Smooth muscle cell (in vitro differentiated cells): Measurements from ENCODE around the gene RSKR. TPM values are rescaled to one million over a fixed set of nuclear protein-coding genes. Genes with fewer than 3 reads are reported as not detected.
A peak's percentile ranks its signal among the peaks of the same experiment; 100 is the strongest.
"Not testable (repeated sequence)": the region's sequence is repeated elsewhere in the genome, so short reads cannot be mapped to it uniquely, and the experiment has no call there.

Experiments used
- DNase-seq: peaks from one replicate; lab custom pipeline; 2025; ENCODE audit not compliant: unreplicated experiment; lab: John Stamatoyannopoulos, UW
- H2AFZ ChIP-seq: fragments of 200-600 bp; sonication (generic); 2 replicates; pipeline ENCODE4 v1.6.0; 2016; ENCODE audit warnings: antibody characterized with exemption, low read depth, mild to moderate bottlenecking
- H3F3A ChIP-seq: fragments of 200-600 bp; sonication (generic); 2 replicates; pipeline ENCODE4 v1.6.0; 2017; ENCODE audit warnings: antibody characterized with exemption, low read depth
- H3K27ac ChIP-seq: fragments of 200-600 bp; sonication (generic); 2 replicates; pipeline ENCODE4 v1.5.1; 2016; ENCODE audit warnings: low read depth, mild to moderate bottlenecking
- H3K27me3 ChIP-seq: fragments of 200-600 bp; sonication (generic); 2 replicates; pipeline ENCODE4 v1.6.1; 2016; ENCODE audit warnings: low read depth, mild to moderate bottlenecking
- H3K36me3 ChIP-seq: fragments of 200-600 bp; sonication (generic); 2 replicates; pipeline ENCODE4 v1.5.1; 2016; ENCODE audit warnings: low read depth
- H3K4me1 ChIP-seq: fragments of 200-600 bp; sonication (generic); 2 replicates; pipeline ENCODE4 v1.5.1; 2016; ENCODE audit warnings: low read depth
- H3K4me2 ChIP-seq: fragments of 200-600 bp; sonication (generic); 2 replicates; pipeline ENCODE4 v1.6.0; 2016; ENCODE audit warnings: mild to moderate bottlenecking
- H3K4me3 ChIP-seq: fragments of 200-600 bp; sonication (generic); 2 replicates; pipeline ENCODE4 v1.5.1; 2016; ENCODE audit warnings: mild to moderate bottlenecking
- H3K79me2 ChIP-seq: fragments of 200-600 bp; sonication (generic); 2 replicates; pipeline ENCODE4 v1.6.0; 2016; ENCODE audit warnings: low read depth, mild to moderate bottlenecking
- H3K9ac ChIP-seq: fragments of 200-600 bp; sonication (generic); 2 replicates; pipeline ENCODE4 v1.6.0; 2016; ENCODE audit warnings: low read depth
- H3K9me3 ChIP-seq: fragments of 200-600 bp; sonication (generic); replicated peaks from 2 replicates; pipeline ENCODE4 v1.5.1; 2016; ENCODE audit warnings: low read depth
- H4K20me1 ChIP-seq: fragments of 200-600 bp; sonication (generic); 2 replicates; pipeline ENCODE4 v1.6.0; 2016; ENCODE audit warnings: low read depth
- WGBS: methylation state at CpG from one replicate; pipeline ENCODE4 v1.1.7; 2016; ENCODE audit warnings: low lambda C conversion rate; 5-methylcytosine and 5-hydroxymethylcytosine counted together
- polyA plus RNA-seq: library from polyadenylated mRNA; unstranded; fragments of >200 nt; fragmentation: Nextera tagmentation; extraction: Ambion mirVana; gene quantifications from 2 replicates; pipeline ENCODE4 v1.2.1, GENCODE V29; 2016
- total RNA-seq: library from RNA; depleted of rRNA; stranded (reverse); fragments of >200 nt; gene quantifications from 2 replicates; pipeline ENCODE4 v1.2.3, GENCODE V29; 2014
- TF ChIP-seq, protein P1 (sequence below): fragments of 200-600 bp; sonication (generic); IDR thresholded peaks from 2 replicates; pipeline ENCODE4 v1.5.1; 2017; ENCODE audit warnings: borderline replicate concordance, mild to moderate bottlenecking, antibody characterized with exemption; ENCODE audit not compliant: insufficient read depth, poor library complexity, severe bottlenecking

Gene RSKR
- total and polyA plus RNA-seq, 2 experiments from 2014 or later, result 2.0 to 3.8 TPM

GRCh38 chr17:28661635-28662526, 47.9 kb upstream of the RSKR start, which contains the start of the genes SDF2 and SUPT6H:
Gene SDF2, minus strand, starts transcription at chr17:28661906. Its CDS starts 30 bp downstream, at chr17:28661876.
Gene SUPT6H, plus strand, starts transcription at chr17:28662205. Its CDS starts 11,197 bp downstream, at chr17:28673402.
- TF ChIP-seq, protein P1, sequence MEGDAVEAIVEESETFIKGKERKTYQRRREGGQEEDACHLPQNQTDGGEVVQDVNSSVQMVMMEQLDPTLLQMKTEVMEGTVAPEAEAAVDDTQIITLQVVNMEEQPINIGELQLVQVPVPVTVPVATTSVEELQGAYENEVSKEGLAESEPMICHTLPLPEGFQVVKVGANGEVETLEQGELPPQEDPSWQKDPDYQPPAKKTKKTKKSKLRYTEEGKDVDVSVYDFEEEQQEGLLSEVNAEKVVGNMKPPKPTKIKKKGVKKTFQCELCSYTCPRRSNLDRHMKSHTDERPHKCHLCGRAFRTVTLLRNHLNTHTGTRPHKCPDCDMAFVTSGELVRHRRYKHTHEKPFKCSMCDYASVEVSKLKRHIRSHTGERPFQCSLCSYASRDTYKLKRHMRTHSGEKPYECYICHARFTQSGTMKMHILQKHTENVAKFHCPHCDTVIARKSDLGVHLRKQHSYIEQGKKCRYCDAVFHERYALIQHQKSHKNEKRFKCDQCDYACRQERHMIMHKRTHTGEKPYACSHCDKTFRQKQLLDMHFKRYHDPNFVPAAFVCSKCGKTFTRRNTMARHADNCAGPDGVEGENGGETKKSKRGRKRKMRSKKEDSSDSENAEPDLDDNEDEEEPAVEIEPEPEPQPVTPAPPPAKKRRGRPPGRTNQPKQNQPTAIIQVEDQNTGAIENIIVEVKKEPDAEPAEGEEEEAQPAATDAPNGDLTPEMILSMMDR, result no peak
- H3K4me3 ChIP-seq, result peak within 1 kb of the TSS; percentile 88

DNA sequence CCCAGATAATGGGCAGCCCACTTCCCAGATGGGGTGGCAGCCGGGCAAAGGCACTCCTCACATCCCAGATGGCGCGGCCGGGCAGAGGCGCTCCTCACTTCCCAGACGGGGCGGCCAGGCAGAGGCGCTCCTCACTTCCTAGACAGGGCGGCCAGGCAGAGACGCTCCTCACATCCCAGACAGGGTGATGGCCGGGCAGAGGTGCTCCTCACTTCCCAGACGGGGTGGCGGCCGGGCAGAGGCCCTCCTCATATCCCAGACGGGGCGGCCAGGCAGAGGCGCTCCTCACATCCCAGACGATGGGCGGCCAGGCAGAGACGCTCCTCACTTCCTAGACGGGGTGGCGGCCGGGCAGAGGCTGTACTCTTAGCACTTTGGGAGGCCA, 45.5 kb upstream of the RSKR start:
- Histone ChIP-seq H3K4me1 (peaks cover 17% of the 10 kb centered on the region), H3K79me2 (peaks cover 91% of the 10 kb centered on the region), H4K20me1 (peaks cover 37% of the 10 kb centered on the region)
- not testable (repeated sequence) for H3K27ac ChIP-seq, H3K4me2 ChIP-seq, H2AFZ ChIP-seq, H3K27me3 ChIP-seq, H3K9ac ChIP-seq, H3K36me3 ChIP-seq, DNase-seq, H3K9me3 ChIP-seq, H3K4me3 ChIP-seq, H3F3A ChIP-seq
- 98% methylated on average over 23 of the region's 23 CpGs for WGBS

More at GRCh38 chr17:28661635-28662526, 47.9 kb upstream of the RSKR start, which contains the start of the genes SDF2 and SUPT6H:
- WGBS, result 2% methylated on average over 66 of the region's 66 CpGs
- peaks cover 17% of the 10 kb centered on the region for H3K4me1 ChIP-seq
- peak within 1 kb of the TSS; percentile 98 for H3K9ac ChIP-seq
- H3K79me2 ChIP-seq, result peaks cover 91% of the 10 kb centered on the region
- H3F3A ChIP-seq, result peaks cover 4% of the 10 kb centered on the region
- H3K27ac ChIP-seq, result peak within 1 kb of the TSS; percentile 98
- H3K27me3 ChIP-seq, result no peaks in the 10 kb centered on the region
- H3K9me3 ChIP-seq, result no peaks in the 10 kb centered on the region
- H4K20me1 ChIP-seq, result peaks cover 40% of the 10 kb centered on the region
- H3K4me2 ChIP-seq, result peak within 1 kb of the TSS; percentile 95
- H3K36me3 ChIP-seq, result no peaks in the 10 kb centered on the region
- H2AFZ ChIP-seq, result peak within 1 kb of the TSS; percentile 93
- peak; percentile 84 for DNase-seq

- H3F3A ChIP-seq, H3K9me3 ChIP-seq, H2AFZ ChIP-seq, H3K27ac ChIP-seq, H3K36me3 ChIP-seq, DNase-seq, H3K4me3 ChIP-seq, H3K4me2 ChIP-seq, H3K9ac ChIP-seq, H3K27me3 ChIP-seq: not testable (repeated sequence)
- Histone ChIP-seq H3K4me1 (peaks cover 17% of the 10 kb centered on the region), H3K79me2 (peaks cover 90% of the 10 kb centered on the region), H4K20me1 (peaks cover 37% of the 10 kb centered on the region)
- WGBS, result over 99% methylated on average over 40 of the region's 46 CpGs
Observed at GRCh38 chr17:28658766-28659496, 44.9 kb upstream of the RSKR start.

- 98% methylated on average over 7 of the region's 8 CpGs for WGBS
- not testable (repeated sequence) for H3F3A ChIP-seq, H3K4me3 ChIP-seq, H3K9me3 ChIP-seq, H3K4me2 ChIP-seq, H3K27me3 ChIP-seq, H2AFZ ChIP-seq, H3K27ac ChIP-seq, DNase-seq, H3K9ac ChIP-seq, H3K36me3 ChIP-seq
- H3K4me1 ChIP-seq, result peaks cover 14% of the 10 kb centered on the region
- peaks cover 34% of the 10 kb centered on the region for H4K20me1 ChIP-seq
- H3K79me2 ChIP-seq, result peaks cover 84% of the 10 kb centered on the region
Observed at GRCh38 chr17:28658342-28658741, 44.4 kb upstream of the RSKR start.
